Endothelial cell of umbilical vein (primary cell): ENCODE results near the gene AREG.

ENCODE experiments used
- CTCF ChIP-seq, 2 donors: IDR thresholded peaks; 1 replicate in 1 of 2; 2 replicates in 1 of 2; pipeline ENCODE4 v1.5.1; 2011; ENCODE audit warnings: low read length in 2 of 2, mild to moderate bottlenecking in 2 of 2, moderate library complexity in 2 of 2, control low read depth in 1 of 2, inconsistent platforms in 1 of 2, low read depth in 1 of 2; ENCODE audit not compliant: insufficient read depth in 1 of 2; ENCODE audit errors: extremely low read depth in 1 of 2
- EZH2 ChIP-seq: IDR thresholded peaks from 2 replicates; pipeline ENCODE4 v1.6.1; 2012; ENCODE audit warnings: borderline replicate concordance, low read depth, mild to moderate bottlenecking, moderate library complexity, low read length, inconsistent platforms; ENCODE audit not compliant: severe bottlenecking
- FOS ChIP-seq: IDR thresholded peaks from 2 replicates; pipeline ENCODE4 v1.6.1; 2011; ENCODE audit warnings: mild to moderate bottlenecking, low read length, moderate library complexity, borderline replicate concordance; ENCODE audit not compliant: insufficient read depth
- GATA2 ChIP-seq: IDR thresholded peaks from 2 replicates; pipeline ENCODE4 v1.7.0; 2011; ENCODE audit warnings: low read depth, mild to moderate bottlenecking, moderate library complexity, mixed read lengths, low read length; ENCODE audit not compliant: insufficient read length, insufficient read depth
- JUN ChIP-seq: IDR thresholded peaks from 2 replicates; pipeline ENCODE4 v1.6.1; 2011; ENCODE audit warnings: borderline replicate concordance, low read depth; ENCODE audit not compliant: insufficient read length, insufficient read depth
- MYC ChIP-seq: IDR thresholded peaks from one replicate; pipeline ENCODE4 v1.6.1; 2011; ENCODE audit warnings: mild to moderate bottlenecking, low read depth, low read length
- POLR2A ChIP-seq: IDR thresholded peaks from 2 replicates; pipeline ENCODE4 v1.6.1; 2012; ENCODE audit warnings: low read depth, mild to moderate bottlenecking, control low read depth, low read length
- POLR2AphosphoS5 ChIP-seq: IDR thresholded peaks from 2 replicates; pipeline ENCODE4 v1.6.1; 2012; ENCODE audit warnings: low read depth, mild to moderate bottlenecking, control low read depth, low read length, moderate library complexity; ENCODE audit not compliant: insufficient read depth
- TF ChIP-seq, protein P1 (sequence below): IDR thresholded peaks from 2 replicates; pipeline ENCODE4 v1.6.1; 2011; ENCODE audit not compliant: insufficient read depth, insufficient read length

- TF ChIP-seq POLR2AphosphoS5 (no peak), CTCF (IDR thresholded peaks at IDR 0.05; ENCODE audit: extremely low read depth in 1 of 2, insufficient read depth in 1 of 2, low read depth in 1 of 2, low read length in 2 of 2) (no peak), POLR2A (no peak), JUN (no peak), MYC (no peak), FOS (no peak), EZH2 (no peak), GATA2 (no peak)
- TF ChIP-seq, protein P1, sequence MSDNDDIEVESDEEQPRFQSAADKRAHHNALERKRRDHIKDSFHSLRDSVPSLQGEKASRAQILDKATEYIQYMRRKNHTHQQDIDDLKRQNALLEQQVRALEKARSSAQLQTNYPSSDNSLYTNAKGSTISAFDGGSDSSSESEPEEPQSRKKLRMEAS, result no peak
Observed at GRCh38 chr4:74456849-74457395, 12.0 kb downstream of the AREG start.
